ENCODE results near the gene VPS13D. TPM values are rescaled to one million over a fixed set of nuclear protein-coding genes. Genes with fewer than 3 reads are reported as not detected.
"Not testable (repeated sequence)": the region's sequence is repeated elsewhere in the genome, so short reads cannot be mapped to it uniquely, and the experiment has no call there.

The VPS13D gene
- total RNA-seq, 1 experiment from 2014 or later = 20.2 TPM

- no peak overlapping the region for H2BK5ac ChIP-seq (ENCODE audit: insufficient read length, low read length)
- peaks cover 15 to 35% (median 30%) of the 10 kb centered on the region in 3 experiments for H3K36me3 Mint-ChIP-seq (ENCODE audit: insufficient read depth in 1 of 3, low read depth in 3 of 3)
- no peaks in the 10 kb centered on the region for H3K27me3 Mint-ChIP-seq (ENCODE audit: low read depth)
- no peaks in the 10 kb centered on the region for H3K27me3 ChIP-seq (ENCODE audit: insufficient read depth, low read length)
- H3T11ph ChIP-seq (ENCODE audit: low read length) = no peak overlapping the region
- no peak overlapping the region for H3K18ac ChIP-seq (ENCODE audit: insufficient read length, low read depth, low read length)
- no peaks in the 10 kb centered on the region for H3K4me1 ChIP-seq (ENCODE audit: insufficient read depth, low read length)
- DNase-seq = no peak
- no peak overlapping the region for H3K4me3 Mint-ChIP-seq
- no peaks in the 10 kb centered on the region for H4K20me1 ChIP-seq (ENCODE audit: control insufficient read depth, insufficient read depth, insufficient read length)
- no peak overlapping the region for H3K9ac ChIP-seq (ENCODE audit: extremely low read depth, insufficient read length, low read length)
- H3K4ac ChIP-seq (ENCODE audit: low read depth, low read length) = no peak overlapping the region
- H2BK120ac ChIP-seq (ENCODE audit: low read depth, low read length, poor library complexity, severe bottlenecking) = no peak overlapping the region
- H2BK15ac ChIP-seq (ENCODE audit: low read depth, low read length) = no peak overlapping the region
- peaks cover 4 to 6% of the 10 kb centered on the region in 2 experiments for H3K4me1 Mint-ChIP-seq
- no peak overlapping the region for H2BK20ac ChIP-seq (ENCODE audit: low read depth, low read length, poor library complexity, severe bottlenecking)
- no peaks in the 10 kb centered on the region for H3K23me2 ChIP-seq (ENCODE audit: insufficient read length, low read depth, low read length, poor library complexity, severe bottlenecking)
- H3K56ac ChIP-seq (ENCODE audit: insufficient read length, low read depth, low read length) = no peak overlapping the region
- no peak overlapping the region for H2BK12ac ChIP-seq (ENCODE audit: insufficient read length, low read depth, low read length)
- WGBS (ENCODE audit: extremely low coverage, insufficient read length, low lambda C conversion rate) = no CpG with 5 or more reads among the region's 4 CpGs
- no peaks in the 10 kb centered on the region for H3K79me1 ChIP-seq (ENCODE audit: insufficient read depth, low read depth, low read length, poor library complexity, severe bottlenecking)
- H3K9me3 ChIP-seq (ENCODE audit: control insufficient read depth, low read depth, low read length) = peaks cover 17% of the 10 kb centered on the region
- H3K27ac Mint-ChIP-seq = no peak overlapping the region
- no peak overlapping the region for H4K8ac ChIP-seq (replicated peaks; ENCODE audit: insufficient read length, low read depth, low read length)
- no peaks in the 10 kb centered on the region for H3K79me2 ChIP-seq (ENCODE audit: insufficient read depth, low read length)
- H3K4me2 ChIP-seq (ENCODE audit: insufficient read depth, insufficient read length, low read length) = no peak overlapping the region
- TF ChIP-seq CTCF (conservative IDR thresholded peaks at IDR 0.05) = no peak
- no peak overlapping the region for H4K91ac ChIP-seq (ENCODE audit: insufficient read length, low read depth, low read length)
- peaks cover 14 to 20% of the 10 kb centered on the region in 2 experiments; a peak in 4 of 5 replicates for H3K9me3 Mint-ChIP-seq
- no peak overlapping the region for H3K23ac ChIP-seq (ENCODE audit: insufficient read length, low read depth, low read length)
- H2AK5ac ChIP-seq (ENCODE audit: insufficient read length, low read length) = no peak overlapping the region
- no peak overlapping the region for H4K5ac ChIP-seq (ENCODE audit: insufficient read length, low read depth, low read length)
- H3K27ac ChIP-seq (ENCODE audit: insufficient read length, low read depth, low read length) = no peak overlapping the region
- H3K14ac ChIP-seq (ENCODE audit: insufficient read depth, low read length) = no peak overlapping the region
- no peak overlapping the region for H2AFZ ChIP-seq (ENCODE audit: low read length)
Observed at GRCh38 chr1:12469990-12470389, 240.2 kb downstream of the VPS13D start.

GRCh38 chr1:12470916-12471315 is 241.1 kb downstream of the VPS13D start:
- not testable (repeated sequence) for H3K27ac ChIP-seq (ENCODE audit: insufficient read length, low read depth, low read length); H4K8ac ChIP-seq (replicated peaks; ENCODE audit: insufficient read length, low read depth, low read length); H3K4me1 Mint-ChIP-seq; H4K91ac ChIP-seq (ENCODE audit: insufficient read length, low read depth, low read length); H3K18ac ChIP-seq (ENCODE audit: insufficient read length, low read depth, low read length); H3K4ac ChIP-seq (ENCODE audit: low read depth, low read length); H3K23me2 ChIP-seq (ENCODE audit: insufficient read length, low read depth, low read length, poor library complexity, severe bottlenecking); H3K9ac ChIP-seq (ENCODE audit: extremely low read depth, insufficient read length, low read length); H3K14ac ChIP-seq (ENCODE audit: insufficient read depth, low read length); H3K27me3 Mint-ChIP-seq (ENCODE audit: low read depth); H3K4me1 ChIP-seq (ENCODE audit: insufficient read depth, low read length); H2BK5ac ChIP-seq (ENCODE audit: insufficient read length, low read length); H3K23ac ChIP-seq (ENCODE audit: insufficient read length, low read depth, low read length); H3T11ph ChIP-seq (ENCODE audit: low read length); H3K4me3 Mint-ChIP-seq; H2BK20ac ChIP-seq (ENCODE audit: low read depth, low read length, poor library complexity, severe bottlenecking); DNase-seq; H3K56ac ChIP-seq (ENCODE audit: insufficient read length, low read depth, low read length); H3K79me2 ChIP-seq (ENCODE audit: insufficient read depth, low read length); H3K4me2 ChIP-seq (ENCODE audit: insufficient read depth, insufficient read length, low read length); H4K5ac ChIP-seq (ENCODE audit: insufficient read length, low read depth, low read length); H3K79me1 ChIP-seq (ENCODE audit: insufficient read depth, low read depth, low read length, poor library complexity, severe bottlenecking); H2BK15ac ChIP-seq (ENCODE audit: low read depth, low read length); H2AFZ ChIP-seq (ENCODE audit: low read length); H2AK5ac ChIP-seq (ENCODE audit: insufficient read length, low read length); H2BK120ac ChIP-seq (ENCODE audit: low read depth, low read length, poor library complexity, severe bottlenecking); H2BK12ac ChIP-seq (ENCODE audit: insufficient read length, low read depth, low read length); H3K27ac Mint-ChIP-seq; H3K27me3 ChIP-seq (ENCODE audit: insufficient read depth, low read length); H4K20me1 ChIP-seq (ENCODE audit: control insufficient read depth, insufficient read depth, insufficient read length)
- H3K9me3 Mint-ChIP-seq = peaks cover 14 to 20% of the 10 kb centered on the region in 2 experiments; a peak in 4 of 5 replicates
- H3K36me3 Mint-ChIP-seq (ENCODE audit: insufficient read depth in 1 of 3, low read depth in 3 of 3) = peaks cover 15 to 27% (median 25%) of the 10 kb centered on the region in 3 experiments
- peaks cover 17% of the 10 kb centered on the region for H3K9me3 ChIP-seq (ENCODE audit: control insufficient read depth, low read depth, low read length)
- WGBS (ENCODE audit: extremely low coverage, insufficient read length, low lambda C conversion rate) = no CpG with 5 or more reads among the region's 3 CpGs

All from H9 (cell line).